Right cardiac atrium (tissue), 5 donors: Measurements from ENCODE around the gene COL4A1. TPM values are rescaled to one million over a fixed set of nuclear protein-coding genes. Genes with fewer than 3 reads are reported as not detected.

Source experiments
- ATAC-seq, 2 donors: fragments of 200-7000 bp; cut with Tn5 transposase; one replicate each; pipeline versions ENCODE4 v1.8.0 to v1.9.1; 2020; ENCODE audit warnings: moderate library complexity in 2 of 2, mild to moderate bottlenecking in 1 of 2
- DNase-seq, 3 donors: peaks; one replicate each; pipeline ENCODE4 v3.0.0-alpha.2; 2020
- H3K27ac ChIP-seq: one replicate; pipeline ENCODE4 v1.5.1; 2013; ENCODE audit warnings: mild to moderate bottlenecking, low read length, control low read depth, moderate library complexity
- H3K27me3 ChIP-seq: one replicate; pipeline ENCODE4 v1.6.1; 2013; ENCODE audit not compliant: control insufficient read depth, insufficient read depth
- H3K4me1 ChIP-seq: one replicate; pipeline ENCODE4 v1.6.1; 2013; ENCODE audit warnings: low read length; ENCODE audit not compliant: control insufficient read depth, insufficient read depth
- H3K4me3 ChIP-seq: one replicate; pipeline ENCODE4 v1.5.1; 2013; ENCODE audit warnings: low read length, control low read depth
- H3K9me3 ChIP-seq: one replicate; pipeline ENCODE4 v1.6.1; 2013; ENCODE audit warnings: low read length; ENCODE audit not compliant: control insufficient read depth
- WGBS: extraction: QIAGEN DNeasy Blood & Tissue Kit; methylation state at CpG from one replicate; pipeline ENCODE4 v1.1.7; 2013; 5-methylcytosine and 5-hydroxymethylcytosine counted together
- intact Hi-C, 4 donors: fragments of 100-400 bp; cut with DNase I; formaldehyde crosslinking; loops; one replicate each; pipeline versions ENCODE4 v1.11.0 to v1.14.0; 2022 to 2023
- polyA plus RNA-seq: library from polyadenylated mRNA; stranded (reverse); fragments of 200-250 nt; gene quantifications from one replicate; pipeline ENCODE4 v1.2.3, GENCODE V29; 2013
- total RNA-seq, 4 donors: library from RNA; stranded (reverse); fragmentation: NEBNext Ultra II Directional; extraction: Animal tissue kit (Norgen Biotek cat#: 25700); gene quantifications; one replicate each; pipeline ENCODE4 v1.2.1, GENCODE V29; 2021
- donor health status: healthy with polysubstance abuse.
- donor health status: DM: no; HTN: yes; CAD: no.
- donor health status: DM: no; HTN: no; CAD: no.
- donor health status: DM: no; HTN: yes; CAD: no; lungs with severe emphysema.
- donor health status: DM: yes; HTN: yes; CAD: no.

The COL4A1 gene
- total and polyA plus RNA-seq, 5 donors = 69.8 to 267 (median 102) TPM

DNA sequence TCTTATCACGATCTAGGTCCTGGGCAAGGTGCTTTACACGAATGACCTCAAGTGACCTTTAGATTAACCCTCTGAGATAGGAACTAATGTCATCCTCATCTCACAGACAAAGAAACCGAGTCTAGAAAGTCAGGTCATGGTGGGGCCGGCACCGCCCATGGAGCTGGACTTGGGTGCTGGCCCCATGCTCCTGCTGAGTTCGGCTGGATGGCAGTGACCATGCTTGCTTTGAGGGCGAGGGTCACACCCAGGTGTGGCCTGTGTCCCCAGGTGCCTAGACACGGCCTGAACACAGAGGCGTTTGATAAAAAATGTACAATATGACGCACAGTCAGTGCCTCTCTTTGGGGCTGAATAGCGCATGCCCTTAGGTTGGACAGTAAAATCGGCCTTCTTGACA, 26.9 kb upstream of the COL4A1 start:
- Histone ChIP-seq H3K27ac (no peak overlapping the region), H3K9me3 (no peaks in the 10 kb centered on the region), H3K4me3 (no peak overlapping the region), H3K4me1 (peaks cover 25% of the 10 kb centered on the region), H3K27me3 (no peaks in the 10 kb centered on the region)
- DNase-seq (no peak), ATAC-seq (no peak)
- intact Hi-C loops = no loop called here
- WGBS = 88% methylated on average over 12 of the region's 12 CpGs

DNA sequence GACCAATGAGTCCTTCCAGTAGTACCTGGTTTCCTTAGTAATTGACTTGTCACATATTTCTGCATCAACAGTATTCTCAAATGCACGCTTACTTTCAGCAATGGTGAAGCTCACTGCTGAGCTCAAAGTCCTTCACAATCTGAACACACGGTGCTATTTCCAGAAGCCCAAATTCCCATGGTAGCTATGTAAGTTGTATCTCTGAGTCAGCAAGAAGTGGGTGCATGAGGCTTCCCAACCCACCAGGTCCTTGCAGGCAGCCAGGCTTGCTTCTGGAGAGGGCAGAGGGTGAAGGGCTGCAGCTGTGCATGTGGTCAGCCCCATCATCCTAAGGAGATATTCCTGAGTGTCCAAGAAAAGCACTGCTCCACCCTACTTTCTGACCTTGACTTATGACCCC, 25.8 kb upstream of the COL4A1 start:
- Histone ChIP-seq H3K4me3 (no peak overlapping the region), H3K4me1 (peaks cover 20% of the 10 kb centered on the region), H3K9me3 (no peaks in the 10 kb centered on the region), H3K27me3 (no peaks in the 10 kb centered on the region), H3K27ac (no peak overlapping the region)
- WGBS = 69% methylated on average over 2 of the region's 2 CpGs
- intact Hi-C loops = no loop called here
- no peak for ATAC-seq
- DNase-seq = no peak

DNA sequence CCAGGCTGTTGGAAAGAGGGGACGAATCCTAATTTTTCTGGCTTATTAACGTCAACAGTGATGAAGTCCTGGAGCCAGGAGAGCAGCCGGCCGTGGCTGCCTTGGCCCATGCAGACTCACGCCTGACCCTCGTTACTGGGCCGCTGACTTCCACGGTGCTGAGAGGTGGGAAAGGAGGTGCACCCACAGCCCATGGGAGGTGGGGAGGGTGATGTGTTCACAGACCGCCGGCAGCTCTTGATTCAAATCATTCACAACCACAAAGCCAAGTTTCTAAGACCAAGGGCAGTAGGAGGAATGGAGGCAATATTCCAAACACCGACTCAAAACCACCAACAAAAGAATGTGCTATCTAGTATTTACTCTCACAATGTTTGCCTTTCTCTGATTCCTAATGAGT, 24.4 kb upstream of the COL4A1 start:
- 51% methylated on average over 11 of the region's 11 CpGs for WGBS
- H3K27me3 ChIP-seq = no peaks in the 10 kb centered on the region
- H3K9me3 ChIP-seq = no peaks in the 10 kb centered on the region
- H3K4me3 ChIP-seq = no peak overlapping the region
- ATAC-seq = peak in 1 of 2 donors; percentile 48
- intact Hi-C loops = no loop called here
- peaks cover 11% of the 10 kb centered on the region for H3K4me1 ChIP-seq
- DNase-seq = peak in 1 of 3 donors; percentile 69
- no peak overlapping the region for H3K27ac ChIP-seq

DNA sequence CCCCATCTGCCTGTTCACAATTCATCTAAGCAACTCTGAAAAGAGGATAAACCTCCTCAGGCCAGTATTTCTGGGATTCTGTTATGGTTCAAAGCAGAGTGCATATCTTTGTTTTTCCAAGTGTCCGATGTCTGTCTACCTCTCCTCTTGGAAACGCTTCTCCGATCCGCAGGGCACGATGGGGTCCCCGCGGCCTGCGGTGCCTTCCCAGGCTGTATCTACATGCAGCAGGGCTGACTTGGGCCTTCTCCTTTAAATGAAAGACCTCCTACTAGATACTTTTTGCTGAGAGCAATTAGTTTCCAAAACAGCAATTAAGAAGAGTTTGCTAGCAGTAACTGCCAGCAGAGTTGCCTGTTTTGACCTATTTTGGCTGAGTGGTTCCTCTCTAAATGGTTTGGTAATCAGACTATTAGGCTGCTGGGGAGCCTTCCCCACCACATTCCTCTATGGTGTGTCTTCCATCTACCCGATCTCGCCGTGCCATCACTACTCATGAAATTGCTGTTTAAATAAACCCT, 23.6 kb upstream of the COL4A1 start:
- Histone ChIP-seq H3K27ac (no peak overlapping the region), H3K4me1 (peaks cover 11% of the 10 kb centered on the region), H3K9me3 (no peaks in the 10 kb centered on the region), H3K4me3 (no peak overlapping the region), H3K27me3 (no peaks in the 10 kb centered on the region)
- intact Hi-C loops = no loop called here
- DNase-seq = no peak
- ATAC-seq = no peak
- 60% methylated on average over 11 of the region's 11 CpGs for WGBS

DNA sequence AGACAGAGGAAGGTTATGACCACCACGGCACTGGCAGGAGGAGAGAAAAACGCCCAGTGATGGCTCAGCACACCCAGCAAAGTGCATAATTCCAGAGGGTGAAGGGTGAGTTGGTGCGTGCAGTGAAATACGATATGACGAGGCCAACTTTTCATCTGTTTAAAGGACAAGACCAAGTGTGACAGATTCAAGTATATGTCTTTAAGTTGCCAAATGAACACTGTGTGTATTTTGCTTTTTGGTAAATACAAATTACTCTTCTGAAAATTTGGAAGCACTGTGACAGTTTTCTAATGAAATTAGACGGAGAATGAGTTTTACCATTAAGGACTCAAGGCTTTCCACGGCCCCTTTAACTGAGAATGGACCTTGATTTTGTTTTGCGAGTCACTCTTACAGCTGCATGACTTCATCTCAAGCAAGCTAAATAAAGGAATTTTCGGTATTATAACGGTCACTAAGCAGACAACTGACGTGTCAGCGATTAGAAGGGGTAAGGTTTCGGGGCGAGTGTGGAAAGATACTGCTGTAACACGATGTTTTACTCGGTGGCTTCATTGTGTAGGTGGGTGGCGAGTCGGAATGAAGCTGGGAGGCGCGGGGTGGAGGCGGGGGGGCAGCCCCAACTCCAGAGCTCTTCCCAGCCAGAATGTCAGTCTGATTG, 23.0 kb upstream of the COL4A1 start:
- H3K4me3 ChIP-seq = no peak overlapping the region
- no peak for DNase-seq
- peaks cover 12% of the 10 kb centered on the region for H3K4me1 ChIP-seq
- intact Hi-C loops = no loop called here
- peak; percentile 31 to 40 for ATAC-seq
- peak overlapping the region; percentile 71 for H3K27ac ChIP-seq
- WGBS = 54% methylated on average over 21 of the region's 21 CpGs
- no peaks in the 10 kb centered on the region for H3K9me3 ChIP-seq
- no peaks in the 10 kb centered on the region for H3K27me3 ChIP-seq

DNA sequence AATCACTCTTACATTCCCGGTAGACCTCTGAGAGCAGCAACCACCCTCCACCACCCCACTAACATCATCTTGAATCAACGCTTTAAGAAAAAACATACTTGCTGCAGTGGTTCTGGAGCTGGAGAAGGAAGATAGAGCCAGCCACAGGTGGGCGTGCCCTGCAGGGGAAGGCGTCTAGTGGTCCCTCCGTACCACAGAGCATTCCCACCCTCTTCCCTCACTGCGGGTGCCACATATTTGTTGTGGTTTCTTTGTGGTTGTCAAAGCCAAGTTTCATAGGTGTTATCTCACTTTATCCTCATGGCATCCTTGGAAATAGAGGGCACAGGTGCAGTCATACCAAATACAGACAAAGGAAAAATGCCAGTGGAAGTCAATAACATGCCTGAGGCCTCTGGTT, 22.3 kb upstream of the COL4A1 start:
- peaks cover 18% of the 10 kb centered on the region for H3K4me1 ChIP-seq
- WGBS = 79% methylated on average over 6 of the region's 6 CpGs

DNA sequence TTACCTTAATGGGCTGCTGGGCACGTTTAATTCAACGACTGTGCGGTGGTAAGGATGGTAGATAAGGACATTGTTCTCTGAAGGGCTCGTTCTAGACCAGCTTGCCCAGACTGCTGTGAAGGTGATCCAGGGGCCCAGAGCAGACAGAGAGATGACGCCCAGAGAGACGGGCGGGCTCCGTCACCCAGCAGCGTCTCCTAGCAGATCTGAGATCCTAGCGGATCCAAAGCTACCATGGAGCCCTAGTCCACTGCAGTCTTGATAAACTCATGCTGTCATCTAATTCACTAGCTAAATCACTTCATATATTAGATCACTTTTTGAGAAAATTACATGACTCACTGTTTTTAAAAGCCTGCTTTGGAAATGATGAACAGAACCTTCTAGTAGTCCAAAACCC, 21.6 kb upstream of the COL4A1 start:
- no peaks in the 10 kb centered on the region for H3K9me3 ChIP-seq
- H3K4me1 ChIP-seq = peaks cover 24% of the 10 kb centered on the region
- H3K27me3 ChIP-seq = no peaks in the 10 kb centered on the region
- intact Hi-C loops = no loop called here
- 80% methylated on average over 10 of the region's 10 CpGs for WGBS
- no peak overlapping the region for H3K4me3 ChIP-seq
- no peak for DNase-seq
- ATAC-seq = no peak
- H3K27ac ChIP-seq = no peak overlapping the region

More for the DNA sequence above, 22.3 kb upstream of the COL4A1 start:
- H3K27ac ChIP-seq = no peak overlapping the region
- intact Hi-C loops = no loop called here
- no peaks in the 10 kb centered on the region for H3K27me3 ChIP-seq
- no peak for ATAC-seq
- no peak for DNase-seq
- no peak overlapping the region for H3K4me3 ChIP-seq
- H3K9me3 ChIP-seq = no peaks in the 10 kb centered on the region

DNA sequence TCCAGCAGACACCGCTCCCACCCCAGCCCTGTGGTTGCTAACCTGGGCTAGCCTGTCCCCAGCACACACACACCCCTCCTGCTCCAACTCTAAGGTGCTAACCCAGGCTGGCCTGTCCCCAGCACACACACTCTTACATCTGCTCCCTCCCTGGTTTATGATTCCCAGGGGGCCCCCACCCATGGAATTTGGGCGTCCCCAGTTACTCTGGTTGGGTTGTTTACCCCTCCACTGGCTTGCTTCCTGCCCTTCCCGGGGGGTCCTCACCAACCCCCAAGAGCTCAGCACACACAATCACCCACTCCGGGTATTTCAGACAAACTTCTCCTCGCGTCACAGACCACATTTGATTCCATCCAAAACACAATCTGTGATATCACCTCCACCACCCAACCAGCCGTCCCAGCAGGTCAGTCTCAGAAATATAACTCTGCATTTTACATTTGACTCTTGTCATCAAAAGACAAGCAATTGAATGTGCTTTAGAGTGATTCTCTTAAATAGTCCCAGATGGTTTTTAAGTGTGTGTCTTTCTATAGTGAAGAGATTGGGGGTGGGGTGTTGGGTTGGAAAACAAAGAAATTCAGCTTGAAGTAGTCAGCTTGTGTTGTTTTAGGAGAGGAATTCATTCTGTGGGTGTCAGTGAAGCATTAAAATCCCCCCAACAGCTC, 20.2 kb upstream of the COL4A1 start:
- peak in 1 of 3 donors; percentile 38 for DNase-seq
- intact Hi-C loops = no loop called here
- Histone ChIP-seq H3K27ac (no peak overlapping the region), H3K9me3 (no peaks in the 10 kb centered on the region), H3K4me3 (no peak overlapping the region), H3K4me1 (peaks cover 23% of the 10 kb centered on the region), H3K27me3 (no peaks in the 10 kb centered on the region)
- peak in 1 of 2 donors; percentile 16 for ATAC-seq
- 58% methylated on average over 7 of the region's 7 CpGs for WGBS

DNA sequence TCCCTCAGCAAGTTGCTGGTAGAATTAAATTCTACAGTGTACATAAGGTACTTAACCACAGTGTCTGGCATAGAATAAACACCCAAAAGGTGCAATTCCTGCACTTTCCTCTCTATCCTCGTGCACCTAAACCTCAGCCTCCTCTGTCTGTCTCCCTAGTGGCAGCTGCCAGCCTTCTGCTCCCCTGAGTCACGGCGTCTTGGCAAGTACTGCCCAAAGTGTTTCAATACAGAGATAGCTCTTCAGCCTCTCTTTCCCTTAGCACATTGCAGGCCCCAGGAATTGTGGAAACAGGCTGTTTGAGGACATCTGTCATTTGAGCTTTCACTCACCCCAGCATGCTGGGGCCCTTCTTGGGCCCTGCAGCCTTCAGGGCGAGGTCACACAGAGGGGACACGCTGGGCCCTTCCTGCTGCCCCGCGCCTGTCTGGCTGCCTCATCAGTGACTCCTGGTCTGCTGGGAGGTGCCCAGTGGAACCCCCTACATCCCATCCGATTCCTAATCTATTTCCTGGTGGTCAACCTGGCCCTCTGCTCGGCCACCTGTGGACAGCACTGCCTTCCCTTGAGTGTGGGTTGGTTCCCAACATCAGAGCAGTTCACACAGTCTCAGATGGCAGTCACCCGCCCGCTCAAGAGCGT, 19.4 kb upstream of the COL4A1 start:
- DNase-seq = peak in 1 of 3 donors; percentile 42
- intact Hi-C loops = no loop called here
- WGBS = 66% methylated on average over 12 of the region's 12 CpGs
- Histone ChIP-seq H3K4me3 (no peak overlapping the region), H3K4me1 (peaks cover 23% of the 10 kb centered on the region), H3K27ac (peak overlapping the region; percentile 10), H3K9me3 (no peaks in the 10 kb centered on the region), H3K27me3 (no peaks in the 10 kb centered on the region)
- ATAC-seq = peak; percentile 10 to 39

DNA sequence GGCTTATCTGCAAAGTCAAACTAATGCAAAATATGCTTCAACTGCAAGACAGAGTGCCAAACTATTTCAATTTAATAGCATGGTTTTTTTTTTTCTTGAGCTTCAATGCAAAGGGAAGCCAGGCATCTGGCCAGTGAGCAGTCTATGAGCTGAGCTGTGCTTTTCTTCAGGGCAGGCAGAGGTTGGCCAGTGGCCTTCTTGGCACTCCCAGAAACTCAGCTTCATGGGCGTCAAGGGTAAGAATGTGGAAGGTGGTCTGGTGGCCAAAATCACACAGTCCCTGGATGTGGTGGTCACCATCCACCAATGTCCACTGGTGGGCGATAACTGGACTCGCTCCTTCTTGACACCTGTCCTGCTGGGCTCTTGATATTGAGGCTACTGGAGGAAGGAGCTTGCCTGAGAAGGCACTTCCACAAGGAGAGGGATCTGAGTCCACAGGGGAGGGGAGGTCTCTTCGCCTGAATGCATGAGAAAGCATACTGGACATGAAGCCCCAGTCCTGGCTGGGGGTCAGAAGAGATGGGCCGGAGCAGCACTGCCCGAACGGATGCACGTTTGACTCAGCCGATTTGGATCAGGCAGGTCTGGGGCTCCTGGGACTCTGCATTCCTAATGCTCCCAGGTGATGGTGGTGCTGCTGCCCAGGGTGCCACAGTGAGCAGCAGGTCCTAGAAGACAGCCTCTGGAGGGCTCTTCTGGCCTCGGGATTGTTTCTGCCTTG, 17.2 kb upstream of the COL4A1 start:
- 75% methylated on average over 10 of the region's 10 CpGs for WGBS
- Histone ChIP-seq H3K27me3 (no peaks in the 10 kb centered on the region), H3K27ac (no peak overlapping the region), H3K4me1 (peaks cover 25% of the 10 kb centered on the region), H3K9me3 (no peaks in the 10 kb centered on the region), H3K4me3 (no peak overlapping the region)
- intact Hi-C loops = no loop called here
- DNase-seq (no peak), ATAC-seq (no peak)
